PFSK-1 (cell line): ENCODE measurements around the gene CRYAB.

Source experiments
- POLR2AphosphoS5 ChIP-seq: IDR thresholded peaks from 2 replicates; pipeline ENCODE4 v1.6.1; 2012; ENCODE audit warnings: low read depth, mild to moderate bottlenecking, control low read depth, low read length, moderate library complexity
- SIN3A ChIP-seq: IDR thresholded peaks from 2 replicates; pipeline ENCODE4 v1.6.1; 2012; ENCODE audit warnings: mild to moderate bottlenecking, low read length, moderate library complexity, borderline replicate concordance; ENCODE audit not compliant: insufficient read depth

DNA sequence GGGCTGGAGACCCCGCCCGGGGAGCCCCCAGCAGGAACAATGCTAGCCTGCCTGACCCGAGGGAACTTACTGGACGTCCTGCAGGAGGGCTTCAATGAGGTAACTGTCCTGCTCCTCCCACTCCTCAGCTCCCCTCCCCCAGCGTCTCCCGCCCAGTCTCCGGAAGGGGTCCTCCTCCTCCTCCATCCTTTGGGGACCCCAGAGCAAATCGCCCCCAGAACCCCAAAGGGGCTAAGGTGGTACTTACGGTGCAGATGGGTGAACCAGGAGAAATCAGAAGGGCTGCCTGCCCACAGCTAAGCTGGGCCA lies 25.8 kb upstream of the CRYAB start:
- TF ChIP-seq POLR2AphosphoS5, result no peak
- no peak for TF ChIP-seq SIN3A
